SK-N-MC (cell line): ENCODE results near the gene CFAP141.

ENCODE experiments used
- FOXP2 ChIP-seq: optimal IDR thresholded peaks from 2 replicates; pipeline ENCODE3; 2011; ENCODE audit warnings: mild to moderate bottlenecking, moderate library complexity; ENCODE audit not compliant: insufficient read depth; ENCODE audit errors: extremely low read length, control extremely low read depth
- POLR2AphosphoS5 ChIP-seq: IDR thresholded peaks from 2 replicates; pipeline ENCODE4 v1.6.1; 2012; ENCODE audit warnings: mild to moderate bottlenecking, low read depth, low read length, borderline replicate concordance

DNA sequence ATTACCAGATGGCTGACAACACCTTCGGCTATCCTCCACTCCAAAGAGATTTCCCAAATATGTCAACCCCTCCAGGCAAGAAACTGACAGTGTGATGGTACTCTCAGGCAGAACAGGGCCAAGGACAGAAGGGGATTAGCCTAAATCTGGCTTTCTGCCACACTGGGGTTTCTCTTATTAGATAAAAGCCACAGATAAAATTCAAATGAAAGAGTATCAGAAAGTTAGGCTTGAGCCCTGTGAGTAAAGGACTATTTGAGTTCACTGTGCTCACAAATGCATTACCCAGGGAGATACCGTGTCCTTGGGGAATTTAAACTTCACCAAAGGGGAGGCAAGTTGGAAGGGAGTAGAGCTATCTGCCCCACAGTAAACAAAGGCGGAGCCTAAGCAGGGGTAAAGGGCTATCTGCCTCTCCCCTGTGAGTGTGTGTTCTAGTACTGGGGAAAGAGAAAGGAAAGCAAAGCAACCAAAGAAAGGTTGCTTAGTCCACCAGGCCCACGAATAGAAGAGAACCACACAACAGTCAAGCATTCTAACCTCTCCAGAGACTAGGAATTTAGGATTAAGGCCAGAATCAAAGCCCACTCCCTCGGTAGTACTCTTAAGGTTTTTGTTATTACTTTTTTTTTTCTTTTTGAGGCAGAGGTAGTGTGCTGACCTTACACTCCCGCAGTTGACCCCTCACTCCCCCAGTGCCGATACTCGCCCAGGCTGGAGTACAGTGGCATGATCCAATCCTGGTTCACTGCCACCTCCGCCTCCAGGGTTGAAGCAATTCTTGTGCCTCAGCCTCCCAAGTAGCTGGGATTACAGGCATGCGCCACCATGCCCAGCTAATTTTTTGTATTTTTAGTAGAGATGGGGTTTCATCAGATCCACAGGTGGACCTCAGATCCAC lies 27.0 kb downstream of the CFAP141 start:
- TF ChIP-seq POLR2AphosphoS5, result no peak
- TF ChIP-seq FOXP2, result no peak
